Erythroblast (primary cell): ENCODE data around the gene FAM161A.

Source experiments
- GATA1 ChIP-seq: IDR thresholded peaks from 2 replicates; pipeline ENCODE4 v1.6.1; 2011; ENCODE audit warnings: low read depth, mild to moderate bottlenecking, control low read depth, low read length, moderate library complexity
- POLR2A ChIP-seq: IDR thresholded peaks from 2 replicates; pipeline ENCODE4 v1.6.1; 2011; ENCODE audit warnings: mild to moderate bottlenecking, low read length

- no peak for TF ChIP-seq POLR2A
- no peak for TF ChIP-seq GATA1
Observed at GRCh38 chr2:61857224-61857623, 3.4 kb upstream of the FAM161A start.
